K562 (cell line): ENCODE data around the gene CYRIA. TPM values are rescaled to one million over a fixed set of nuclear protein-coding genes. Genes with fewer than 3 reads are reported as not detected.

Experiments
- BCOR ChIP-seq: fragments of 450-650 bp; IDR thresholded peaks from 2 replicates; pipeline ENCODE4 v1.6.1; 2016
- CBX1 ChIP-seq: sonication (generic); IDR thresholded peaks from 2 replicates; pipeline ENCODE4 v1.6.1; 2016; ENCODE audit warnings: antibody characterized with exemption, low read depth, mild to moderate bottlenecking
- CBX5 ChIP-seq: IDR thresholded peaks from 2 replicates; pipeline ENCODE4 v1.6.1; 2014; ENCODE audit warnings: low read depth, borderline replicate concordance
- CLOCK ChIP-seq: fragments of 250-450 bp; sonication (Bioruptor Pico); IDR thresholded peaks from 2 replicates; pipeline ENCODE4 v1.4.0; 2020; ENCODE audit warnings: mild to moderate bottlenecking, moderate library complexity, borderline replicate concordance
- FOXJ3 ChIP-seq: sonication (generic); formaldehyde crosslinking; IDR thresholded peaks from 2 replicates; pipeline ENCODE4 v1.4.0; 2020; ENCODE audit warnings: mild to moderate bottlenecking, missing genetic modification reagents
- KDM5B ChIP-seq: fragments of 200-600 bp; sonication (generic); IDR thresholded peaks from 2 replicates; pipeline ENCODE4 v1.6.1; 2012; ENCODE audit warnings: low read depth, mild to moderate bottlenecking, moderate library complexity, low read length, control low read depth, inconsistent platforms; ENCODE audit not compliant: insufficient replicate concordance
- MTF1 ChIP-seq: fragments of 250-450 bp; sonication (Bioruptor Pico); IDR thresholded peaks from 2 replicates; pipeline ENCODE4 v1.9.0; 2021; ENCODE audit warnings: moderate library complexity, mild to moderate bottlenecking, inconsistent platforms, borderline replicate concordance
- MXI1 ChIP-seq: IDR thresholded peaks from 2 replicates; pipeline ENCODE4 v1.6.1; 2011; ENCODE audit warnings: low read depth, mild to moderate bottlenecking, improper control_type of control experiment, low read length
- MYC ChIP-seq, 2 experiments: fragments of 250-450 bp in 1 of 2; sonication (Bioruptor Pico) in 1 of 2; IDR thresholded peaks; 2 replicates each; pipeline versions ENCODE4 v1.5.1 to v1.6.1; 2012 to 2021; ENCODE audit warnings: low read depth in 2 of 2, borderline replicate concordance in 1 of 2, improper control_type of control experiment in 1 of 2, low read length in 1 of 2, mild to moderate bottlenecking in 1 of 2, moderate library complexity in 1 of 2
- PHTF2 ChIP-seq: fragments of 250-450 bp; sonication (Bioruptor Pico); IDR thresholded peaks from 2 replicates; pipeline ENCODE4 v1.5.0; 2021; ENCODE audit warnings: mild to moderate bottlenecking
- PKNOX1 ChIP-seq: fragments of 450-650 bp; IDR thresholded peaks from 2 replicates; pipeline ENCODE4 v1.6.1; 2016
- PTTG1 ChIP-seq: fragments of 450-650 bp; IDR thresholded peaks from 2 replicates; pipeline ENCODE4 v1.6.1; 2016; ENCODE audit warnings: low read depth, mild to moderate bottlenecking, missing genetic modification characterization, missing compliant biosample characterization
- RBM25 ChIP-seq: fragments of 200-400 bp; formaldehyde crosslinking; IDR thresholded peaks from 2 replicates; pipeline ENCODE4 v1.6.1; 2018; ENCODE audit warnings: low read length, low read depth, moderate library complexity; ENCODE audit not compliant: severe bottlenecking
- SAFB ChIP-seq: fragments of 200-400 bp; formaldehyde crosslinking; IDR thresholded peaks from 2 replicates; pipeline ENCODE4 v1.6.1; 2017; ENCODE audit warnings: low read depth, low read length, borderline replicate concordance
- SLC30A9 ChIP-seq: fragments of 250-450 bp; sonication (Bioruptor Pico); IDR thresholded peaks from 2 replicates; pipeline ENCODE4 v1.8.0; 2022; ENCODE audit warnings: mild to moderate bottlenecking, moderate library complexity
- SPI1 ChIP-seq: IDR thresholded peaks from 2 replicates; pipeline ENCODE4 v1.6.1; 2011; ENCODE audit warnings: low read depth, low read length, control low read depth, borderline replicate concordance
- ZFP1 ChIP-seq: fragments of 450-650 bp; formaldehyde crosslinking; IDR thresholded peaks from 2 replicates; pipeline ENCODE4 v1.4.0; 2020; ENCODE audit warnings: mild to moderate bottlenecking, mixed read lengths
- ZNF146 ChIP-seq: IDR thresholded peaks from one replicate; pipeline ENCODE4 v1.6.1; 2018; ENCODE audit warnings: missing compliant biosample characterization; ENCODE audit not compliant: unreplicated experiment
- ZNF609 ChIP-seq: sonication (generic); formaldehyde crosslinking; IDR thresholded peaks from 2 replicates; pipeline ENCODE4 v1.8.1; 2023; ENCODE audit warnings: missing genetic modification reagents, mild to moderate bottlenecking, borderline replicate concordance
- polyA plus RNA-seq, 8 experiments: library from polyadenylated mRNA; depleted of rRNA in 4 of 8; stranded (reverse) in 5 of 8; unstranded in 3 of 8; fragments of >200 nt; fragmentation: Nextera tagmentation in 2 of 8; fragmentation: Illumina TruSeq in 1 of 8; extraction: Ambion mirVana in 2 of 8; extraction: Trizol in 1 of 8; gene quantifications; 2 replicates each; pipeline versions ENCODE4 v1.2.1 to v1.2.3, GENCODE V29; 2011 to 2014; ENCODE audit warnings: inconsistent platforms in 1 of 8, missing spikeins in 1 of 8
- total RNA-seq, 7 experiments: library from RNA; depleted of rRNA in 6 of 7; stranded (reverse); fragments of >200 nt in 6 of 7; fragmentation: Illumina TruSeq in 2 of 7; extraction: Trizol in 2 of 7; gene quantifications; 2 replicates each; pipeline versions ENCODE4 v1.2.1 to v1.2.3, GENCODE V29; 2011 to 2021; ENCODE audit warnings: low replicate concordance in 1 of 7

Gene CYRIA
- total and polyA plus RNA-seq, 9 of the 15 experiments (the other 6 are each of a cell fraction or from before 2014, with no cell fraction given): 0.84 to 5.6 (median 3.0) TPM

GRCh38 chr2:16663121-16663905 lies 2.3 kb downstream of the CYRIA start (continued):
- no peak for TF ChIP-seq PKNOX1
- no peak for TF ChIP-seq ZFP1
- TF ChIP-seq FOXJ3: no peak
- TF ChIP-seq SAFB: no peak
- TF ChIP-seq RBM25: peak; percentile 92
- no peak for TF ChIP-seq PHTF2 (CRISPR knock-in tag)
- no peak for TF ChIP-seq SLC30A9 (CRISPR knock-in tag)
- TF ChIP-seq KDM5B: no peak
- TF ChIP-seq CBX5: no peak
- no peak for TF ChIP-seq CLOCK (CRISPR knock-in tag)
- no peak for TF ChIP-seq MTF1 (CRISPR knock-in tag)
- peak; percentile 57; the same call in 1 of the 2 replicates for TF ChIP-seq BCOR
- TF ChIP-seq MXI1: no peak
- no peak for TF ChIP-seq ZNF146 (CRISPR knock-in tag)
- no peak for TF ChIP-seq ZNF609 (CRISPR knock-in tag)
- no peak for TF ChIP-seq MYC (IDR thresholded peaks at IDR 0.05; ENCODE audit: low read depth, low read length)
- TF ChIP-seq MYC (CRISPR knock-in tag; IDR thresholded peaks at IDR 0.05; ENCODE audit: borderline replicate concordance, low read depth): no peak
- peak; percentile 59; the same call in 1 of the 2 replicates for TF ChIP-seq CBX1
- peak; percentile 90 for TF ChIP-seq SPI1
- no peak for TF ChIP-seq PTTG1 (tag)
